H9 (cell line): ENCODE results near the gene WBP1L. TPM values are rescaled to one million over a fixed set of nuclear protein-coding genes. Genes with fewer than 3 reads are reported as not detected.
"Not testable (repeated sequence)": the region's sequence is repeated elsewhere in the genome, so short reads cannot be mapped to it uniquely, and the experiment has no call there.

Source experiments
- DNase-seq: peaks from one replicate; pipeline ENCODE4 v3.0.0-alpha.2; 2017
- H2AFZ ChIP-seq: one replicate; pipeline ENCODE4 v1.6.1; 2013; ENCODE audit warnings: mild to moderate bottlenecking, low read length, control low read depth, moderate library complexity
- H2AK5ac ChIP-seq: 2 replicates; pipeline ENCODE4 v1.6.1; 2013; ENCODE audit warnings: low read length, control low read depth, mixed read lengths; ENCODE audit not compliant: insufficient read length
- H2BK120ac ChIP-seq: one replicate; pipeline ENCODE4 v1.6.1; 2013; ENCODE audit warnings: low read depth, mild to moderate bottlenecking, low read length, control low read depth, inconsistent platforms; ENCODE audit not compliant: poor library complexity, severe bottlenecking
- H2BK12ac ChIP-seq: 2 replicates; pipeline ENCODE4 v1.6.1; 2013; ENCODE audit warnings: low read length, control low read depth, mixed read lengths, low read depth; ENCODE audit not compliant: insufficient read length
- H2BK15ac ChIP-seq: 2 replicates; pipeline ENCODE4 v1.6.1; 2013; ENCODE audit warnings: low read depth, low read length, control low read depth
- H2BK20ac ChIP-seq: one replicate; pipeline ENCODE4 v1.6.1; 2013; ENCODE audit warnings: low read depth, mild to moderate bottlenecking, low read length, control low read depth, inconsistent platforms; ENCODE audit not compliant: poor library complexity, severe bottlenecking
- H2BK5ac ChIP-seq: 2 replicates; pipeline ENCODE4 v1.6.1; 2013; ENCODE audit warnings: low read length, control low read depth, mixed read lengths; ENCODE audit not compliant: insufficient read length
- H3K14ac ChIP-seq: 2 replicates; pipeline ENCODE4 v1.6.1; 2013; ENCODE audit warnings: low read length, control low read depth; ENCODE audit not compliant: insufficient read depth
- H3K18ac ChIP-seq: 2 replicates; pipeline ENCODE4 v1.6.1; 2013; ENCODE audit warnings: low read depth, mild to moderate bottlenecking, mixed read lengths, low read length, control low read depth; ENCODE audit not compliant: insufficient read length
- H3K23ac ChIP-seq: 2 replicates; pipeline ENCODE4 v1.6.1; 2013; ENCODE audit warnings: low read length, control low read depth, mixed read lengths, low read depth; ENCODE audit not compliant: insufficient read length
- H3K23me2 ChIP-seq: 2 replicates; pipeline ENCODE4 v1.6.1; 2013; ENCODE audit warnings: low read depth, mild to moderate bottlenecking, mixed read lengths, low read length, control low read depth; ENCODE audit not compliant: insufficient read length, poor library complexity, severe bottlenecking
- H3K27ac ChIP-seq: 2 replicates; pipeline ENCODE4 v1.5.1; 2013; ENCODE audit warnings: low read length, control low read depth, mixed read lengths, low read depth; ENCODE audit not compliant: insufficient read length
- H3K27me3 ChIP-seq: 2 replicates; pipeline ENCODE4 v1.6.1; 2013; ENCODE audit warnings: low read length, control low read depth, inconsistent platforms; ENCODE audit not compliant: insufficient read depth
- H3K4ac ChIP-seq: 2 replicates; pipeline ENCODE4 v1.6.1; 2013; ENCODE audit warnings: low read depth, mild to moderate bottlenecking, control low read depth, inconsistent platforms, low read length, moderate library complexity
- H3K4me1 ChIP-seq: 2 replicates; pipeline ENCODE4 v1.6.1; 2013; ENCODE audit warnings: low read length, control low read depth, inconsistent platforms; ENCODE audit not compliant: insufficient read depth
- H3K4me2 ChIP-seq: 2 replicates; pipeline ENCODE4 v1.6.1; 2013; ENCODE audit warnings: low read length, control low read depth, mixed read lengths; ENCODE audit not compliant: insufficient read length, insufficient read depth
- H3K56ac ChIP-seq: 2 replicates; pipeline ENCODE4 v1.6.1; 2013; ENCODE audit warnings: low read depth, mild to moderate bottlenecking, mixed read lengths, low read length, control low read depth; ENCODE audit not compliant: insufficient read length
- H3K79me1 ChIP-seq: 2 replicates; pipeline ENCODE4 v1.6.1; 2013; ENCODE audit warnings: low read depth, mild to moderate bottlenecking, moderate library complexity, low read length, control low read depth, inconsistent platforms; ENCODE audit not compliant: insufficient read depth, poor library complexity, severe bottlenecking
- H3K79me2 ChIP-seq: 2 replicates; pipeline ENCODE4 v1.6.1; 2013; ENCODE audit warnings: low read length, control low read depth, inconsistent platforms; ENCODE audit not compliant: insufficient read depth
- H3K9ac ChIP-seq: 2 replicates; pipeline ENCODE4 v1.6.1; 2013; ENCODE audit warnings: low read length, control low read depth, mixed read lengths; ENCODE audit not compliant: insufficient read length; ENCODE audit errors: extremely low read depth
- H3K9me3 ChIP-seq: one replicate; pipeline ENCODE4 v1.6.1; 2013; ENCODE audit warnings: low read depth, low read length, inconsistent platforms; ENCODE audit not compliant: control insufficient read depth
- H3T11ph ChIP-seq: one replicate; pipeline ENCODE4 v1.6.1; 2013; ENCODE audit warnings: mild to moderate bottlenecking, low read length, control low read depth, inconsistent platforms
- H4K20me1 ChIP-seq: one replicate; pipeline ENCODE4 v1.6.1; 2013; ENCODE audit not compliant: control insufficient read depth, insufficient read length, insufficient read depth
- H4K5ac ChIP-seq: 2 replicates; pipeline ENCODE4 v1.6.1; 2013; ENCODE audit warnings: low read depth, mild to moderate bottlenecking, mixed read lengths, low read length, control low read depth; ENCODE audit not compliant: insufficient read length
- H4K8ac ChIP-seq: replicated peaks from 2 replicates; pipeline ENCODE4 v1.6.1; 2013; ENCODE audit warnings: low read length, control low read depth, mixed read lengths, low read depth; ENCODE audit not compliant: insufficient read length
- H4K91ac ChIP-seq: 2 replicates; pipeline ENCODE4 v1.6.1; 2013; ENCODE audit warnings: low read depth, mild to moderate bottlenecking, moderate library complexity, mixed read lengths, low read length, control low read depth; ENCODE audit not compliant: insufficient read length
- H3K27ac Mint-ChIP-seq, 3 experiments: 2 replicates in 2 of 3; 3 replicates in 1 of 3; pipeline ENCODE4 v1.8.0; 2020 to 2021; ENCODE audit warnings: mixed read lengths in 3 of 3, mild to moderate bottlenecking in 1 of 3, moderate library complexity in 1 of 3
- H3K27me3 Mint-ChIP-seq: 2 replicates; pipeline ENCODE4 v1.8.0; 2021; ENCODE audit warnings: low read depth, mild to moderate bottlenecking, moderate library complexity, mixed read lengths
- H3K36me3 Mint-ChIP-seq, 3 experiments: 2 replicates in 2 of 3; 3 replicates in 1 of 3; pipeline ENCODE4 v1.8.0; 2020 to 2021; ENCODE audit warnings: low read depth in 3 of 3, mixed read lengths in 3 of 3; ENCODE audit not compliant: insufficient read depth in 1 of 3
- H3K4me1 Mint-ChIP-seq, 2 experiments: 2 replicates each; pipeline ENCODE4 v1.8.0; 2020; ENCODE audit warnings: mixed read lengths in 2 of 2
- H3K4me3 Mint-ChIP-seq, 2 experiments: 2 replicates in 1 of 2; 3 replicates in 1 of 2; pipeline ENCODE4 v1.8.0; 2020 to 2021; ENCODE audit warnings: mild to moderate bottlenecking in 2 of 2, mixed read lengths in 2 of 2, moderate library complexity in 1 of 2
- H3K9me3 Mint-ChIP-seq, 2 experiments: 2 replicates in 1 of 2; 3 replicates in 1 of 2; pipeline ENCODE4 v1.8.0; 2020; ENCODE audit warnings: mild to moderate bottlenecking in 2 of 2, mixed read lengths in 2 of 2, moderate library complexity in 1 of 2
- WGBS: extraction: QIAGEN DNeasy Blood & Tissue Kit; methylation state at CpG from one replicate; pipeline ENCODE4 v1.1.7; 2013; ENCODE audit warnings: missing lambda C conversion rate, low lambda C conversion rate, mixed read lengths; ENCODE audit not compliant: insufficient read length; ENCODE audit errors: extremely low coverage; 5-methylcytosine and 5-hydroxymethylcytosine counted together
- total RNA-seq: library from RNA; stranded (reverse); gene quantifications from 2 replicates; pipeline ENCODE4 v1.2.1, GENCODE V29; 2021
- TF ChIP-seq, protein P1 (sequence below): fragments of 200-600 bp; sonication (generic); conservative IDR thresholded peaks from 3 replicates; pipeline ENCODE4 v1.8.0; 2021; ENCODE audit warnings: antibody characterized with exemption, mild to moderate bottlenecking

The WBP1L gene
- total RNA-seq, 1 experiment from 2014 or later = 23.8 TPM

GRCh38 chr10:102819054-102819453 is 75.3 kb downstream of the WBP1L start:
- H3K23ac ChIP-seq = no peak overlapping the region
- no peak overlapping the region for H2BK120ac ChIP-seq
- H3K23me2 ChIP-seq = no peaks in the 10 kb centered on the region
- no peak overlapping the region for H2BK12ac ChIP-seq
- H4K20me1 ChIP-seq = no peaks in the 10 kb centered on the region
- H3K4me3 Mint-ChIP-seq = no peak overlapping the region
- no peaks in the 10 kb centered on the region for H3K27me3 Mint-ChIP-seq
- H3T11ph ChIP-seq = no peak overlapping the region
- DNase-seq = no peak
- H3K27ac Mint-ChIP-seq = no peak overlapping the region; a peak in 1 of 7 replicates
- H2AFZ ChIP-seq = no peak overlapping the region
- no CpG with 5 or more reads among the region's 6 CpGs for WGBS
- no peaks in the 10 kb centered on the region for H3K27me3 ChIP-seq
- H2AK5ac ChIP-seq = no peak overlapping the region
- peaks cover 0 to 2% (median 0%) of the 10 kb centered on the region in 3 experiments; a peak in 2 of 7 replicates for H3K36me3 Mint-ChIP-seq
- H3K4me1 Mint-ChIP-seq = peaks cover 10 to 14% of the 10 kb centered on the region in 2 experiments
- H3K14ac ChIP-seq = no peak overlapping the region
- H3K4me2 ChIP-seq = no peak overlapping the region
- no peak overlapping the region for H3K9ac ChIP-seq
- no peak overlapping the region for H2BK15ac ChIP-seq
- no peaks in the 10 kb centered on the region for H3K79me2 ChIP-seq
- no peak overlapping the region for H3K18ac ChIP-seq
- TF ChIP-seq, protein P1, sequence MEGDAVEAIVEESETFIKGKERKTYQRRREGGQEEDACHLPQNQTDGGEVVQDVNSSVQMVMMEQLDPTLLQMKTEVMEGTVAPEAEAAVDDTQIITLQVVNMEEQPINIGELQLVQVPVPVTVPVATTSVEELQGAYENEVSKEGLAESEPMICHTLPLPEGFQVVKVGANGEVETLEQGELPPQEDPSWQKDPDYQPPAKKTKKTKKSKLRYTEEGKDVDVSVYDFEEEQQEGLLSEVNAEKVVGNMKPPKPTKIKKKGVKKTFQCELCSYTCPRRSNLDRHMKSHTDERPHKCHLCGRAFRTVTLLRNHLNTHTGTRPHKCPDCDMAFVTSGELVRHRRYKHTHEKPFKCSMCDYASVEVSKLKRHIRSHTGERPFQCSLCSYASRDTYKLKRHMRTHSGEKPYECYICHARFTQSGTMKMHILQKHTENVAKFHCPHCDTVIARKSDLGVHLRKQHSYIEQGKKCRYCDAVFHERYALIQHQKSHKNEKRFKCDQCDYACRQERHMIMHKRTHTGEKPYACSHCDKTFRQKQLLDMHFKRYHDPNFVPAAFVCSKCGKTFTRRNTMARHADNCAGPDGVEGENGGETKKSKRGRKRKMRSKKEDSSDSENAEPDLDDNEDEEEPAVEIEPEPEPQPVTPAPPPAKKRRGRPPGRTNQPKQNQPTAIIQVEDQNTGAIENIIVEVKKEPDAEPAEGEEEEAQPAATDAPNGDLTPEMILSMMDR = no peak
- H3K9me3 Mint-ChIP-seq = peaks cover under 1 to 1% of the 10 kb centered on the region in 2 experiments; a peak in 2 of 5 replicates
- no peak overlapping the region for H3K27ac ChIP-seq
- H3K9me3 ChIP-seq = no peaks in the 10 kb centered on the region
- no peaks in the 10 kb centered on the region for H3K79me1 ChIP-seq
- H2BK20ac ChIP-seq = no peak overlapping the region
- no peak overlapping the region for H3K56ac ChIP-seq
- H2BK5ac ChIP-seq = no peak overlapping the region
- no peak overlapping the region for H4K5ac ChIP-seq
- H3K4me1 ChIP-seq = peaks cover 6% of the 10 kb centered on the region
- no peak overlapping the region for H3K4ac ChIP-seq
- H4K91ac ChIP-seq = no peak overlapping the region
- no peak overlapping the region for H4K8ac ChIP-seq

- not testable (repeated sequence) for H3K79me1 ChIP-seq, H3K14ac ChIP-seq, H3K27ac Mint-ChIP-seq, H3K56ac ChIP-seq, H2BK15ac ChIP-seq, H4K20me1 ChIP-seq, H3K18ac ChIP-seq, H4K91ac ChIP-seq, H2BK20ac ChIP-seq, H2BK12ac ChIP-seq, H3K23ac ChIP-seq, H4K8ac ChIP-seq, H4K5ac ChIP-seq, H3K27me3 Mint-ChIP-seq, DNase-seq, H3K36me3 Mint-ChIP-seq, H3T11ph ChIP-seq, H3K27me3 ChIP-seq, H3K4me3 Mint-ChIP-seq, H3K79me2 ChIP-seq, H3K4me1 ChIP-seq, H3K4me2 ChIP-seq, H3K9ac ChIP-seq, H3K4ac ChIP-seq, H2AK5ac ChIP-seq, H3K27ac ChIP-seq, H3K23me2 ChIP-seq, H2BK120ac ChIP-seq, H3K9me3 ChIP-seq, H2AFZ ChIP-seq, H2BK5ac ChIP-seq
- Mint-ChIP-seq H3K9me3 (peaks cover 10 to 11% of the 10 kb centered on the region in 2 experiments; a peak in 4 of 5 replicates), H3K4me1 (peaks cover 10 to 13% of the 10 kb centered on the region in 2 experiments)
- no CpG with 5 or more reads among the region's 5 CpGs for WGBS
Observed at GRCh38 chr10:102820008-102820407, 76.3 kb downstream of the WBP1L start.
